ENCODE measurements around the gene UXT.
"Not testable (repeated sequence)": the region's sequence is repeated elsewhere in the genome, so short reads cannot be mapped to it uniquely, and the experiment has no call there.

UXT gene

DNA sequence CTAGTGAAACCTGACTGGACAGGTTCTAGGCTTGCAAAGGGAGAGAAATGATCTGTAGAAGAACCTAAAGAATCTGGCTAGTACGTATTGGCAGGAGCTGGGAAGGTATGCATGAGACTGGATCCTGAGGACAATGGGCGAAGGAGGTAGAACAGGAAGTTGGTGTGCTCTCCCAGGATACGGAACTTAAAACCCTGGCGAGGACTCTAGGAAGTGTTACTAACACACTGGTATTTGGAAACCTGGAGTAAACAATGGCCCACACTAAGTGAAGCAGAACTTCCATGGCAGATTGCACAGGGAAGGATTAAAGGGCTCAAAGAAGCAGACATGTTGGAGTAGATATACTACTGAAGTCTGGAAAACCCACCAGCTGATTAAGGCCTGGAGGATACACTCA lies 48.5 kb downstream of the UXT start:
- no peak for DNase-seq
- H3K36me3 Mint-ChIP-seq (ENCODE audit: low read depth): no peaks in the 10 kb centered on the region
- TF ChIP-seq, protein P1, sequence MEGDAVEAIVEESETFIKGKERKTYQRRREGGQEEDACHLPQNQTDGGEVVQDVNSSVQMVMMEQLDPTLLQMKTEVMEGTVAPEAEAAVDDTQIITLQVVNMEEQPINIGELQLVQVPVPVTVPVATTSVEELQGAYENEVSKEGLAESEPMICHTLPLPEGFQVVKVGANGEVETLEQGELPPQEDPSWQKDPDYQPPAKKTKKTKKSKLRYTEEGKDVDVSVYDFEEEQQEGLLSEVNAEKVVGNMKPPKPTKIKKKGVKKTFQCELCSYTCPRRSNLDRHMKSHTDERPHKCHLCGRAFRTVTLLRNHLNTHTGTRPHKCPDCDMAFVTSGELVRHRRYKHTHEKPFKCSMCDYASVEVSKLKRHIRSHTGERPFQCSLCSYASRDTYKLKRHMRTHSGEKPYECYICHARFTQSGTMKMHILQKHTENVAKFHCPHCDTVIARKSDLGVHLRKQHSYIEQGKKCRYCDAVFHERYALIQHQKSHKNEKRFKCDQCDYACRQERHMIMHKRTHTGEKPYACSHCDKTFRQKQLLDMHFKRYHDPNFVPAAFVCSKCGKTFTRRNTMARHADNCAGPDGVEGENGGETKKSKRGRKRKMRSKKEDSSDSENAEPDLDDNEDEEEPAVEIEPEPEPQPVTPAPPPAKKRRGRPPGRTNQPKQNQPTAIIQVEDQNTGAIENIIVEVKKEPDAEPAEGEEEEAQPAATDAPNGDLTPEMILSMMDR (IDR thresholded peaks at IDR 0.05): no peak
- H3K27ac Mint-ChIP-seq: no peak overlapping the region
- H3K9me3 Mint-ChIP-seq: peaks cover 60% of the 10 kb centered on the region
- peaks cover 11% of the 10 kb centered on the region for H3K4me1 Mint-ChIP-seq
- H3K4me3 Mint-ChIP-seq: no peak overlapping the region
- peaks cover 7% of the 10 kb centered on the region for H3K27me3 Mint-ChIP-seq (ENCODE audit: low read depth, poor library complexity)

DNA sequence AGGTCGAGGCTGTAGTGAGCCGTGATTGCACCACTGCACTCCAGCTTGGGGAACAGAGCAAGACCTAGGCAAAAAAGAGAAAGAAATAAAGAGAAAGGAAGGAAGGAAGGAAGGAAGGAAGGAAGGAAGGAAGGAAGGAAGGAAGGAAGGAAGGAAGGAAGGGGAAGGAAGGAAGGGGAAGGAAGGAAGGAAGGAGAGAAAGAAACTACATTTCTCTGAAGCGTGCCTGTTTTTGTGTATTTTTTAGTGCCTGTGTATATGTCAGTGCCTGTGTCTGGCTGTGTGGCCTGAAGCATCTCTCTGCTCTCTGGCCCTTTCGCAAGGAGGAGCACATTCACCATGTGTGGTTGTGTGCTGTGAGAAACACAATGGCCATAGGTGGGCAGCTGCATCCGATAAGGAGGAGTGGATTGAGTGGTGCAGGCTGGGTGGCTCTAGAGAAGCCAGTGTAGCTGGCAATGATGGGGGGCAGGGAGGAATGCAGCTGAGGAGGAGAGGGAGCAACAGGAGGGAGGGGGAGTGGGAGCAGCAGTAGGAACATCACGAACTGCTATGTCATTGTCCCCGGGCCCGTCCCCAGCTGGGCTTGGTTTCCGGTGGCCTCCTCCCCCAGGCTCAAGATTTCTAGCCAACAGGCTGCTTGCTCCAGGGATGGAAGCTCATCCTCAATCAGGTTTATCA lies 50.7 kb downstream of the UXT start:
- Mint-ChIP-seq H3K27me3 (ENCODE audit: low read depth, poor library complexity) (peaks cover 4% of the 10 kb centered on the region), H3K4me3 (peak overlapping the region; percentile 28), H3K27ac (peak overlapping the region; percentile 30), H3K36me3 (ENCODE audit: low read depth) (no peaks in the 10 kb centered on the region), H3K9me3 (peaks cover 51% of the 10 kb centered on the region), H3K4me1 (peaks cover 11% of the 10 kb centered on the region)
- peak; percentile 12 for DNase-seq
- TF ChIP-seq, protein P1 (IDR thresholded peaks at IDR 0.05): no peak

DNA sequence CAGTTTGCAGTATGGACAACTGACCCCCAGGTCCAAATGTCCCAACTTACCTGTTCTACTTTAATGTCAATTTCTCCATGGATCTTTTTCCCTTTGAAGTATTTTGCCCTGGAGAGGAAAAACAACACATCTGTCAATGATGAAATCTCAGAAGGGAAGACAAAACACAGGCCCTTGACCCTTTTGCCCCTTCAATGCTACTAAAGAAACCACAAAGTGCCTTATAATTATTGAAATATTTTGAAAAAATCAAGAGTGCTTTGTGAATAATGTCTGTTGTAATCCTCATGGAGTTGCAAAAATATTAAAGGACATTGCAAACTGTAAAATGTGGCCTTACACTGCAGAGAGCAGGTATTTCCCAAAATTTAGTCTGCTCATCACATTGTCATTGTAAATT lies 51.9 kb downstream of the UXT start:
- no peak for DNase-seq
- Mint-ChIP-seq H3K4me3 (no peak overlapping the region), H3K27ac (no peak overlapping the region), H3K4me1 (peaks cover 11% of the 10 kb centered on the region), H3K27me3 (ENCODE audit: low read depth, poor library complexity) (peaks cover 3% of the 10 kb centered on the region), H3K36me3 (ENCODE audit: low read depth) (no peaks in the 10 kb centered on the region), H3K9me3 (peaks cover 43% of the 10 kb centered on the region)
- TF ChIP-seq, protein P1 (IDR thresholded peaks at IDR 0.05): no peak

DNA sequence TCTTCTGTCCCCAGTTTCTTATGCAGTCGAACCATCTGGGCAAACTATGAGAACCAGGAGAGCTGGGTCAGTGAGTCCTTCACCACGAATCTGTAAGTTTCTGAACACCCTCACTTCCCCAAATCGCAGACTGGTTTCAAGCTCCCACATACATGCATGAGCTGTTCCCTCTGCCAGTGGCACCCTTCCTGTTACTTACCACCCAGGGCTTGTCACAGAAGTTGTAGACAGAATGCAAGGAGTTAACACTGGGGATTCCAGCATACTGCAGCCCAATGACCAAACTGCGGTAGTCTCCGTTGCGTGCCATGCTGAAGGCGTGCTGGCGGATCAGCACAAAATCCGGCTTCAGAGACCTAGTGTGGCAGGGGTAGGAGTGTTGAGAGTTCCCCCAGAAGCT lies 54.0 kb downstream of the UXT start:
- H3K4me3 Mint-ChIP-seq: no peak overlapping the region
- H3K36me3 Mint-ChIP-seq (ENCODE audit: low read depth): no peaks in the 10 kb centered on the region
- H3K27me3 Mint-ChIP-seq (ENCODE audit: low read depth, poor library complexity): no peaks in the 10 kb centered on the region
- H3K9me3 Mint-ChIP-seq: peaks cover 53% of the 10 kb centered on the region
- no peak for DNase-seq
- TF ChIP-seq, protein P1 (IDR thresholded peaks at IDR 0.05): no peak
- peaks cover 11% of the 10 kb centered on the region for H3K4me1 Mint-ChIP-seq
- no peak overlapping the region for H3K27ac Mint-ChIP-seq

DNA sequence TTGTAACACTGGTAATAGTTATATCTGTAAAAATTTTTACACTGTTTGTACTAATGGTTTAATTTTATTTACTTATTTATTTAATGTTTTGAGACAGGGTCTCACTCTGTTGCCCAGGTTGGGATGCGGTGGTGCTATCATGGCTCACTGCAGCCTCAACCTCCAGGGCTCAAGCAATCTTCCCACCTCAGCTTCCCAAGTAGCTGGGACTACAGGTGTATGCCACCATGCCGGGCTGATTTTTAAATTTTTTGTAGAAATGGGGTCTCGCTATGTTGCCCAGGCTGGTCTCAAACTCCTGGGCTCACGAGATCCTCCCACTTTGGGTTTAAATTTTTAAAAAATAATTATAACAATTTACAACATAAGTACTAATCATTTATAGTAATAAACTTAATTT lies 55.9 kb downstream of the UXT start:
- H3K27ac Mint-ChIP-seq; H3K4me3 Mint-ChIP-seq; H3K27me3 Mint-ChIP-seq (ENCODE audit: low read depth, poor library complexity); DNase-seq; H3K4me1 Mint-ChIP-seq; H3K36me3 Mint-ChIP-seq (ENCODE audit: low read depth): not testable (repeated sequence)
- H3K9me3 Mint-ChIP-seq: peaks cover 49% of the 10 kb centered on the region

All from nephron progenitor cell (in vitro differentiated cells).